Measurements from ENCODE around the gene ARL2. TPM values are rescaled to one million over a fixed set of nuclear protein-coding genes. Genes with fewer than 3 reads are reported as not detected.
A peak's percentile ranks its signal among the peaks of the same experiment; 100 is the strongest.

Gene ARL2
- total RNA-seq, 1 experiment from 2014 or later: 203 TPM

- WGBS (ENCODE audit: extremely low coverage, insufficient read length, low lambda C conversion rate): no CpG with 5 or more reads among the region's 23 CpGs
- H3K36me3 Mint-ChIP-seq (ENCODE audit: insufficient read depth in 1 of 3, low read depth in 3 of 3): peaks cover 5 to 25% (median 25%) of the 10 kb centered on the region in 3 experiments; a peak in 6 of 7 replicates
These were observed 30.0 kb downstream of the ARL2 start for GRCh38 chr11:65043881-65044501.

More at GRCh38 chr11:65043881-65044501, 30.0 kb downstream of the ARL2 start:
- Histone ChIP-seq H3K27ac (ENCODE audit: insufficient read length, low read depth, low read length) (no peak overlapping the region), H3K23ac (ENCODE audit: insufficient read length, low read depth, low read length) (no peak overlapping the region), H2BK12ac (ENCODE audit: insufficient read length, low read depth, low read length) (no peak overlapping the region), H3K9me3 (ENCODE audit: control insufficient read depth, low read depth, low read length) (no peaks in the 10 kb centered on the region), H3K79me2 (ENCODE audit: insufficient read depth, low read length) (peaks cover 2% of the 10 kb centered on the region; the same call in 1 of the 2 replicates), H3K27me3 (ENCODE audit: insufficient read depth, low read length) (no peaks in the 10 kb centered on the region), H2AFZ (ENCODE audit: low read length) (no peak overlapping the region), H4K91ac (ENCODE audit: insufficient read length, low read depth, low read length) (no peak overlapping the region), H3K4me1 (ENCODE audit: insufficient read depth, low read length) (no peaks in the 10 kb centered on the region), H3K9ac (ENCODE audit: extremely low read depth, insufficient read length, low read length) (no peak overlapping the region), H3K14ac (ENCODE audit: insufficient read depth, low read length) (no peak overlapping the region), H2BK15ac (ENCODE audit: low read depth, low read length) (no peak overlapping the region), H3K56ac (ENCODE audit: insufficient read length, low read depth, low read length) (no peak overlapping the region), H2BK20ac (ENCODE audit: low read depth, low read length, poor library complexity, severe bottlenecking) (no peak overlapping the region), H3K18ac (ENCODE audit: insufficient read length, low read depth, low read length) (no peak overlapping the region), H3K4me2 (ENCODE audit: insufficient read depth, insufficient read length, low read length) (no peak overlapping the region), H4K5ac (ENCODE audit: insufficient read length, low read depth, low read length) (no peak overlapping the region), H2AK5ac (ENCODE audit: insufficient read length, low read length) (no peak overlapping the region), H4K20me1 (ENCODE audit: control insufficient read depth, insufficient read depth, insufficient read length) (no peaks in the 10 kb centered on the region), H3T11ph (ENCODE audit: low read length) (no peak overlapping the region), H3K79me1 (ENCODE audit: insufficient read depth, low read depth, low read length, poor library complexity, severe bottlenecking) (no peaks in the 10 kb centered on the region), H2BK120ac (ENCODE audit: low read depth, low read length, poor library complexity, severe bottlenecking) (no peak overlapping the region), H3K23me2 (ENCODE audit: insufficient read length, low read depth, low read length, poor library complexity, severe bottlenecking) (peaks cover 4% of the 10 kb centered on the region), H4K8ac (replicated peaks; ENCODE audit: insufficient read length, low read depth, low read length) (no peak overlapping the region), H2BK5ac (ENCODE audit: insufficient read length, low read length) (no peak overlapping the region), H3K4ac (ENCODE audit: low read depth, low read length) (no peak overlapping the region)
- DNase-seq: no peak
- Mint-ChIP-seq H3K27me3 (ENCODE audit: low read depth) (no peaks in the 10 kb centered on the region), H3K4me1 (peaks cover 9 to 20% of the 10 kb centered on the region in 2 experiments), H3K27ac (no peak overlapping the region; a peak in 2 of 7 replicates), H3K4me3 (peak overlapping the region in 1 of 2 experiments; percentile 48; a peak in 2 of 5 replicates), H3K9me3 (no peaks in the 10 kb centered on the region)
- no peak for TF ChIP-seq CTCF (conservative IDR thresholded peaks at IDR 0.05)
